Loucy (cell line): Measurements from ENCODE around the gene XRCC5.

ENCODE experiments used
- CTCF ChIP-seq: fragments of 200-600 bp; sonication (generic); conservative IDR thresholded peaks from 2 replicates; pipeline ENCODE4 v1.5.1; 2014; ENCODE audit warnings: mild to moderate bottlenecking, antibody characterized with exemption, low read length
- EZH2phosphoT487 ChIP-seq: fragments of 200-600 bp; IDR thresholded peaks from 2 replicates; pipeline ENCODE4 v1.6.1; 2018; ENCODE audit warnings: antibody characterized with exemption, mild to moderate bottlenecking, moderate library complexity, borderline replicate concordance

GRCh38 chr2:216221811-216222210 lies 112.7 kb downstream of the XRCC5 start:
- TF ChIP-seq CTCF (no peak), EZH2phosphoT487 (no peak)
